HEK293T (cell line): ENCODE data around the gene PYHIN1.

ENCODE experiments used
- CTCF ChIA-PET: fragments of 350-600 bp; formaldehyde crosslinking; extraction: SDS; loops from one replicate; lab custom pipeline; 2021; ENCODE audit warnings: antibody characterized with exemption, inconsistent platforms; lab: Yijun Ruan, JAX
- POLR2A ChIA-PET: fragments of 350-600 bp; formaldehyde crosslinking; extraction: SDS; loops from one replicate; lab custom pipeline; 2020; ENCODE audit warnings: antibody characterized with exemption, inconsistent platforms; lab: Yijun Ruan, JAX
- DNase-seq: peaks from one replicate; pipeline ENCODE4 v3.0.0; 2012; ENCODE audit warnings: mixed read lengths; ENCODE audit errors: extremely low spot score
- ARNT ChIP-seq: fragments of 450-650 bp; IDR thresholded peaks from 2 replicates; pipeline ENCODE4 v1.6.1; 2017; ENCODE audit warnings: mild to moderate bottlenecking
- BHLHE40 ChIP-seq: fragments of 450-650 bp; IDR thresholded peaks from 2 replicates; pipeline ENCODE4 v1.6.1; 2016; ENCODE audit warnings: mild to moderate bottlenecking, moderate library complexity, borderline replicate concordance
- CTBP1 ChIP-seq: fragments of 450-650 bp; IDR thresholded peaks from 2 replicates; pipeline ENCODE4 v1.6.1; 2016; ENCODE audit warnings: borderline replicate concordance
- ELF4 ChIP-seq: fragments of 450-650 bp; IDR thresholded peaks from 2 replicates; pipeline ENCODE4 v1.6.1; 2017; ENCODE audit warnings: antibody characterized with exemption
- FOXA1 ChIP-seq: fragments of 450-650 bp; IDR thresholded peaks from 2 replicates; pipeline ENCODE4 v1.6.1; 2016; ENCODE audit warnings: mild to moderate bottlenecking
- FOXK2 ChIP-seq: fragments of 450-650 bp; IDR thresholded peaks from 2 replicates; pipeline ENCODE4 v1.6.1; 2016; ENCODE audit warnings: mild to moderate bottlenecking
- FOXM1 ChIP-seq: fragments of 450-650 bp; IDR thresholded peaks from 2 replicates; pipeline ENCODE4 v1.6.1; 2017; ENCODE audit warnings: mild to moderate bottlenecking, borderline replicate concordance
- HDGF ChIP-seq: fragments of 450-650 bp; IDR thresholded peaks from 2 replicates; pipeline ENCODE4 v1.6.1; 2017; ENCODE audit warnings: antibody characterized with exemption, borderline replicate concordance
- L3MBTL2 ChIP-seq: fragments of 450-650 bp; conservative IDR thresholded peaks from 2 replicates; pipeline ENCODE4 v1.6.1; 2016; ENCODE audit warnings: mild to moderate bottlenecking
- LEF1 ChIP-seq: fragments of 450-650 bp; IDR thresholded peaks from 2 replicates; pipeline ENCODE4 v1.6.1; 2017; ENCODE audit warnings: mild to moderate bottlenecking, borderline replicate concordance
- NFRKB ChIP-seq: fragments of 450-650 bp; IDR thresholded peaks from 2 replicates; pipeline ENCODE4 v1.6.1; 2016; ENCODE audit warnings: mild to moderate bottlenecking, moderate library complexity
- SP1 ChIP-seq: fragments of 450-650 bp; IDR thresholded peaks from 2 replicates; pipeline ENCODE4 v1.6.1; 2017
- SUZ12 ChIP-seq: fragments of 450-650 bp; IDR thresholded peaks from 2 replicates; pipeline ENCODE4 v1.6.1; 2016; ENCODE audit warnings: mild to moderate bottlenecking
- TARDBP ChIP-seq: fragments of 450-650 bp; IDR thresholded peaks from 2 replicates; pipeline ENCODE4 v1.6.1; 2016
- ZNF384 ChIP-seq: fragments of 450-650 bp; IDR thresholded peaks from 2 replicates; pipeline ENCODE4 v1.6.1; 2016
- TF ChIP-seq, protein P1 (sequence below): fragments of 450-650 bp; IDR thresholded peaks from 2 replicates; pipeline ENCODE4 v1.6.1; 2016

Gene PYHIN1

DNA sequence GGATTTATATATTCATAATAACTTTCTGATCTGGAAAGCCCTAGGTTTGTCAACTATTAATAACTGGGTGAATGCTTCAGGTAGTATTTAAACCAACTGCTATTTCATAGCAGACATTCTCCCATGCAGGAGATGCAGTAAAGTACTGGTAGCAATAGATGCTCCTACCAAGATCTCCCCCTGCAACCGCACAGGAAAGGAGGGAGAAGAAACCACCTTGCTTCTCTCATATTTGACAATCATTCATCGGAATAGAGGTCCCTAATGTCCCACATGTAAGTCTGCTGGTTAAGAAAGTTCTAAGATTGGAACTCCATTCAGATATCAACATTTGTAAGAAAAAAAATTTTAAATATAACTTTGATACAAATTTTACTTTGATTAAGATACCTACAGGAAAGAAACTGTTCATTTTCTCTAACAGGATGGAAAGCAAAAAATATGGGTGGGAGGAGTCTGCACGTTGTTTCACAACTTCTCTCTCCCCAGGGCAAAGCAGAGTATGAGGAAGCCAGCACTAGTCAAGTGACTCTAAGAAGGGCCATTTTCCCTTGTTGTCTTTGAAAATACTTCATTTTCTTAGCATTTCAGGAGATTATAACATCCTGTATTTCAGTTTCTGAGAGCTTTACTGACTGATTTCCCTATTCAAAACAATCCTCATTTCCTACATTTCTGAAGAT, at the start of gene PYHIN1:
TSS of gene PYHIN1 (plus strand) at position 498 of the 683 bp plus-strand sequence. CDS start 5,359 bp downstream, outside the sequence.
- no peak for DNase-seq
- CTCF ChIA-PET: no interaction called here

DNA sequence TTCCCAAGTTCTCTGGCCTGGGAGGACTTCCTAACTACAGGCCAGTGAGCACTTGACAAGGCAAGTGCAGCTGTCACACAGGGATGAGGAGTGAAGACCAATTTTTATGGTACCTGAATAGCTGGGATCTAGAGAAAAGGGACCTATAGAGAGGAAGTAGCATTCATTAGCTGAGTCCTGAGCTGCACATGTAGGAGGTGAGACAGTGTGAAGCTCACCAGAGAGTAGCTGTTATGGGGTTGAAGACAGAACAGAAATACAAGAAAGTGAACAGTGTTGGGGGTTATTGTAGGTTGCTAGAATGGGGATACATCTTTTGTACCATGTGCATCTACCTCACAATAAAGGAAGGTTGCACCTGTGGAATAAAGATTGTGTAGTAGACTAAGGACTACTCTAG, 37.7 kb upstream of the PYHIN1 start:
- TF ChIP-seq ARNT (no peak), ZNF384 (no peak), FOXK2 (no peak), SUZ12 (no peak), CTBP1 (no peak), FOXA1 (no peak), L3MBTL2 (no peak), BHLHE40 (no peak), FOXM1 (no peak), SP1 (no peak), TARDBP (no peak), ELF4 (no peak), NFRKB (no peak), LEF1 (no peak), HDGF (no peak)
- TF ChIP-seq, protein P1, sequence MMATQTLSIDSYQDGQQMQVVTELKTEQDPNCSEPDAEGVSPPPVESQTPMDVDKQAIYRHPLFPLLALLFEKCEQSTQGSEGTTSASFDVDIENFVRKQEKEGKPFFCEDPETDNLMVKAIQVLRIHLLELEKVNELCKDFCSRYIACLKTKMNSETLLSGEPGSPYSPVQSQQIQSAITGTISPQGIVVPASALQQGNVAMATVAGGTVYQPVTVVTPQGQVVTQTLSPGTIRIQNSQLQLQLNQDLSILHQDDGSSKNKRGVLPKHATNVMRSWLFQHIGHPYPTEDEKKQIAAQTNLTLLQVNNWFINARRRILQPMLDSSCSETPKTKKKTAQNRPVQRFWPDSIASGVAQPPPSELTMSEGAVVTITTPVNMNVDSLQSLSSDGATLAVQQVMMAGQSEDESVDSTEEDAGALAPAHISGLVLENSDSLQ: no peak
- ChIA-PET CTCF (no interaction called here), POLR2A (no interaction called here)
- no peak for DNase-seq

More for the DNA sequence above, at the start of gene PYHIN1:
- POLR2A ChIA-PET: no interaction called here
- TF ChIP-seq BHLHE40: no peak
- no peak for TF ChIP-seq SP1
- TF ChIP-seq L3MBTL2: no peak
- TF ChIP-seq HDGF: no peak
- no peak for TF ChIP-seq FOXA1
- TF ChIP-seq, protein P1: no peak

DNA sequence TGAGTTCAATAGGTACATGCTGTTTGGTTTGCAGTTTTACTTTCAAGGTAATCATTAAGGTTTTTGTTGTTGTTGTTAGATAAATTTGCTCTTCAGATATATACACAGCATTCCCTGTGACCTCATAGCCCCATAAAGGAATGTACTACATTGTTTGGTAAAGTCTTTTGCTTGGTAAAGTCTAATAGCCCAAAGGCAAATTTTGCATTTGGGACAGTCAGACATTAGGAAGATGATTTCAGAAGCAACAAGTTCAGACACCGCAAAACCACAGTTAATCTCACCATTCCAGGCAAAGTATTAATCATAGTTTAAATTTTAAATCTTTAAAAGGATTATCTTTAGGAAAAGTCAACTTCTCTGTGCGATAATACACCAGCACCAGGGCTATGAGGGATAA, 32.6 kb upstream of the PYHIN1 start:
- no peak for TF ChIP-seq NFRKB
- TF ChIP-seq, protein P1: no peak
- TF ChIP-seq HDGF: no peak
- no peak for TF ChIP-seq SUZ12
- no peak for TF ChIP-seq CTBP1
- ChIA-PET CTCF (no interaction called here), POLR2A (no interaction called here)
- DNase-seq: no peak

DNA sequence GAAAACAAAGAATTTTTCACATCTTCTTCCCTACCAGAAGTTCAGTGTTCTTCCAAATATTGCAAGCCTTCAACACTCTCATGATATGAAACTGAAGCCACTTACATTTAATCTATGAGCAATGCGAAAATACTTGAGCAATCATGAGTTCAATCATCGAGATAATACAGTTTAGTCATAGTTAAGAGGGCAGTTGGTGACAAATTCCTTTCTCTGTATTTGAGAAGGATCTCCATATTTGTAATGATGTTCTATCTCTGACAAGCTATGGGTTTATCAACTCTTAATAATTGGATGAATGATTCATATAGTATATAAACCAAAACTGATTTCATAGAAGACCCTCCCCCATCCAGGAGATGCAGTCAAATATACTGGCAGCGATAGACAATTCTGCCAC, 29.7 kb upstream of the PYHIN1 start:
- TF ChIP-seq ARNT (no peak), FOXK2 (no peak), NFRKB (no peak), FOXM1 (no peak), ZNF384 (no peak), LEF1 (no peak), TARDBP (no peak), FOXA1 (no peak), BHLHE40 (no peak)
- TF ChIP-seq, protein P1: no peak
- ChIA-PET POLR2A (no interaction called here), CTCF (no interaction called here)
- DNase-seq: no peak

DNA sequence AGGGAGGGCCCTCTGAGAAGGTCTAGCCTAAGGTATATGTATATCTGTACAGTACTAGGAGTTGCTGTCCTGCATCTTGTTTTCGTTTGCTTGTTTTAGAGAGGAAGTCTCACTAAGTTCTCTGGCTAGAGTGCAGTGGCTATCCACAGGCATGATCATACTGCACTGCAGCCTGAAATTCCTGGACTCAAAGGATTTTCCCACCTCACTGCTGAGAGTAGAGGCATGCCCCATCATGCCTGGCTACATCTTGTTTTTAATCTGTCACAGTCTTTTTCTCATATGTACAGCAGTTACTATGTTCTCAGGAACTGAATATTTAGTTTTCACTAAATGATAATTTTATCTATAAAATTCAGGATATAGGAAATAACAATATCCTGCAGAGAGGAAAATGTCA, 15.3 kb upstream of the PYHIN1 start:
- CTCF ChIA-PET: no interaction called here
- no peak for DNase-seq
- POLR2A ChIA-PET: no interaction called here
- TF ChIP-seq SP1: no peak
- no peak for TF ChIP-seq BHLHE40
- no peak for TF ChIP-seq LEF1
- TF ChIP-seq CTBP1: no peak
- no peak for TF ChIP-seq HDGF
- TF ChIP-seq ARNT: no peak
- TF ChIP-seq L3MBTL2: no peak
- no peak for TF ChIP-seq ELF4
- TF ChIP-seq NFRKB: no peak
- TF ChIP-seq, protein P1: no peak
- TF ChIP-seq FOXA1: no peak
- no peak for TF ChIP-seq FOXM1
- no peak for TF ChIP-seq FOXK2
- no peak for TF ChIP-seq SUZ12
- TF ChIP-seq TARDBP: no peak
- no peak for TF ChIP-seq ZNF384

DNA sequence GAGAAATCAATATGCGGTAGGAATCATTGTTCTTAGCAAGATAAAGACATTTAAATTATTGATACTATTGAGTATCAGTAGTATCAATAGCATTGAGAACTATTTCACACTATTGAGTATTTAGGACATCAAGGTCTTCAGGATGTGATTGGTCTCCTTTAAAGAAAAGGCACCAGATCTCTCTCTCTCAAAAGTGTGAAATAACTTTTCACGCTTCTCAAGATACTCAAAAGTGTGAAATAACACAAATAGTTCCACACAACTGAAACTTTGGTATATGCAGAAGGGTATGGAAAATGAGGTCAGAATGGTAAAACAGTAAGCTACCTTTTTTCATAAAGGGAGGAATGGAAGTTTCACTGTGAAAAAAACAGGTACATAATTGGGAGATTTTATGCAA, 6.7 kb upstream of the PYHIN1 start:
- no peak for DNase-seq
- TF ChIP-seq SP1 (no peak), FOXM1 (no peak), HDGF (no peak), FOXK2 (no peak), ELF4 (no peak), BHLHE40 (no peak)
- TF ChIP-seq, protein P1: no peak
- ChIA-PET POLR2A (no interaction called here), CTCF (no interaction called here)
